D341Med (cell line): Measurements from ENCODE around the gene BMP10.
"Not testable (repeated sequence)": the region's sequence is repeated elsewhere in the genome, so short reads cannot be mapped to it uniquely, and the experiment has no call there.

Experiments used
- DNase-seq: peaks from one replicate; pipeline ENCODE4 v3.0.0; 2012; ENCODE audit warnings: low spot score

Gene BMP10

GRCh38 chr2:68871159-68871764, at the start of gene BMP10:
Gene BMP10 (minus strand): TSS chr2:68871397. CDS start chr2:68871358, 39 bp downstream.
- no peak for DNase-seq

GRCh38 chr2:68920481-68921170, 49.4 kb upstream of the BMP10 start:
- DNase-seq = no peak

- DNase-seq = no peak
These were observed 47.3 kb upstream of the BMP10 start for GRCh38 chr2:68918497-68918896.

- no peak for DNase-seq
These were observed 46.0 kb upstream of the BMP10 start for GRCh38 chr2:68917034-68917718.

GRCh38 chr2:68916226-68916625, 45.0 kb upstream of the BMP10 start:
- DNase-seq = no peak

- no peak for DNase-seq
These were observed 44.2 kb upstream of the BMP10 start for GRCh38 chr2:68915393-68915792.

- no peak for DNase-seq
These were observed 42.2 kb upstream of the BMP10 start for GRCh38 chr2:68913359-68913758.

GRCh38 chr2:68912732-68913131, 41.5 kb upstream of the BMP10 start:
- DNase-seq = no peak

- no peak for DNase-seq
These were observed 40.9 kb upstream of the BMP10 start for GRCh38 chr2:68912111-68912510.

GRCh38 chr2:68911709-68912108, 40.5 kb upstream of the BMP10 start:
- DNase-seq = no peak

- DNase-seq = no peak
These were observed 40.0 kb upstream of the BMP10 start for GRCh38 chr2:68911246-68911645.

GRCh38 chr2:68909793-68910674, 38.8 kb upstream of the BMP10 start:
- peak; percentile 65 for DNase-seq

GRCh38 chr2:68908392-68908970, 37.3 kb upstream of the BMP10 start:
- DNase-seq = no peak

- no peak for DNase-seq
These were observed 36.7 kb upstream of the BMP10 start for GRCh38 chr2:68907920-68908253.

GRCh38 chr2:68907232-68907919, 36.2 kb upstream of the BMP10 start:
- DNase-seq = no peak

GRCh38 chr2:68906716-68907115, 35.5 kb upstream of the BMP10 start:
- no peak for DNase-seq

- DNase-seq = no peak
These were observed 33.9 kb upstream of the BMP10 start for GRCh38 chr2:68905116-68905515.

- no peak for DNase-seq
These were observed 30.4 kb upstream of the BMP10 start for GRCh38 chr2:68901561-68901960.

GRCh38 chr2:68901199-68901514, 30.0 kb upstream of the BMP10 start:
- no peak for DNase-seq

GRCh38 chr2:68900496-68901198, 29.4 kb upstream of the BMP10 start:
- DNase-seq = no peak

- DNase-seq = not testable (repeated sequence)
These were observed 24.8 kb upstream of the BMP10 start for GRCh38 chr2:68895981-68896380.
